PC-9 (cell line): ENCODE results near the gene GALNT7. TPM values are rescaled to one million over a fixed set of nuclear protein-coding genes. Genes with fewer than 3 reads are reported as not detected.

Source experiments
- BruUV-seq: library from RNA; stranded (reverse); fragments of 400-500 nt; replicated peaks from 2 replicates; lab custom pipeline; 2021; lab: Mats Ljungman, UMichigan
- CTCF ChIA-PET: fragments of 300-600 bp; sonication (Branson Sonifier 250); formaldehyde crosslinking; loops from one replicate; lab custom pipeline; 2022; ENCODE audit warnings: antibody characterized with exemption; lab: Charles Lee
- POLR2A ChIA-PET: fragments of 300-600 bp; sonication (Branson Sonifier 250); formaldehyde crosslinking; loops from one replicate; lab custom pipeline; 2022; ENCODE audit warnings: antibody characterized with exemption; ENCODE audit not compliant: unreplicated experiment; lab: Charles Lee
- DNase-seq, 2 experiments: peaks; one replicate each; pipeline versions ENCODE4 v3.0.0 to v3.0.0-alpha.2; 2015 to 2022; ENCODE audit warnings: mixed read lengths in 1 of 2
- H2AFZ ChIP-seq: fragments of 200-600 bp; sonication (generic); 2 replicates; pipeline ENCODE4 v1.8.1; 2017; ENCODE audit warnings: antibody characterized with exemption
- H3F3A ChIP-seq: fragments of 200-600 bp; sonication (generic); 2 replicates; pipeline ENCODE4 v1.8.1; 2017; ENCODE audit warnings: antibody characterized with exemption, mild to moderate bottlenecking, low read depth; ENCODE audit not compliant: insufficient read depth
- H3K27ac ChIP-seq: fragments of 200-600 bp; sonication (generic); 2 replicates; pipeline ENCODE4 v1.6.1; 2016; ENCODE audit warnings: mixed run types
- H3K27me3 ChIP-seq: fragments of 200-600 bp; sonication (generic); 2 replicates; pipeline ENCODE4 v1.6.1; 2016; ENCODE audit warnings: low read depth, mixed run types; ENCODE audit not compliant: insufficient read depth
- H3K36me3 ChIP-seq: fragments of 200-600 bp; sonication (generic); 2 replicates; pipeline ENCODE4 v1.6.1; 2016; ENCODE audit warnings: low read depth, mixed run types
- H3K4me1 ChIP-seq: fragments of 200-600 bp; sonication (generic); replicated peaks from 2 replicates; pipeline ENCODE4 v1.6.1; 2016; ENCODE audit warnings: mixed run types; ENCODE audit not compliant: insufficient read depth
- H3K4me2 ChIP-seq: fragments of 200-600 bp; sonication (generic); 2 replicates; pipeline ENCODE4 v1.6.1; 2017; ENCODE audit warnings: mixed run types
- H3K4me3 ChIP-seq: fragments of 200-600 bp; sonication (generic); 2 replicates; pipeline ENCODE4 v1.6.1; 2016; ENCODE audit warnings: mixed run types
- H3K79me2 ChIP-seq: fragments of 200-600 bp; sonication (generic); 2 replicates; pipeline ENCODE4 v1.6.1; 2017; ENCODE audit warnings: low read depth, mixed run types
- H3K9me2 ChIP-seq: fragments of 200-600 bp; sonication (generic); 2 replicates; pipeline ENCODE4 v1.8.1; 2017; ENCODE audit warnings: mild to moderate bottlenecking; ENCODE audit not compliant: insufficient read depth
- H3K9me3 ChIP-seq: fragments of 200-600 bp; sonication (generic); 2 replicates; pipeline ENCODE4 v1.8.1; 2016; ENCODE audit warnings: low read depth; ENCODE audit not compliant: insufficient read depth
- H4K20me1 ChIP-seq: fragments of 200-600 bp; sonication (generic); 2 replicates; pipeline ENCODE4 v1.8.1; 2017; ENCODE audit not compliant: insufficient read depth
- CTCF ChIP-seq: fragments of 200-600 bp; sonication (generic); conservative IDR thresholded peaks from 2 replicates; pipeline ENCODE4 v1.6.1; 2017; ENCODE audit warnings: mixed run types, antibody characterized with exemption, mild to moderate bottlenecking, moderate library complexity
- EZH2 ChIP-seq: fragments of 200-600 bp; sonication (generic); IDR thresholded peaks from 2 replicates; pipeline ENCODE4 v1.8.0; 2017; ENCODE audit warnings: antibody characterized with exemption, low read depth
- intact Hi-C: fragments of 100-400 bp; cut with micrococcal nuclease; formaldehyde crosslinking; loops from one replicate; pipeline ENCODE4 v1.10.0; 2022; ENCODE audit not compliant: unreplicated experiment
- total RNA-seq: library from RNA; stranded (reverse); gene quantifications from 2 replicates; pipeline ENCODE4 v1.2.3, GENCODE V29; 2021

The GALNT7 gene
- total RNA-seq, 1 experiment from 2014 or later, result 57.2 TPM

DNA sequence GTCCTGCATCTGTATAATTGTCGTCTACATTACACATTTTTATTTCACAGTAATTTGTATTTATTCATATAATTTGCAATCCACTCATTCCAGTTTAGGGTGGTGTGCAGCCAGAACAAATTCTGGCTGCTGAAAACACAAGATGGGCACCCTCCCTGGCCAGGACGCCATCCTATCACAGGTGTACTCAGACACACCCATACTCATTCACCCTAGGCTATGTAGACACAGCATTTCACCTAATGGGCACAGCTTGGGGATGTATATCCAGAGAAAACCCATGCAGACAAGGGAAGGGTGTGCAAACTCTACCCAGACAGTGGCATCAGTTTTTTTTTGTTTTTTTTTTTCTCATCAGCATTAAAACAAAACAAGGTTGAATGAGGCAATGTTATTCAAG lies 92.4 kb downstream of the GALNT7 start:
- Histone ChIP-seq H3K4me2 (no peak overlapping the region), H3K9me3 (no peaks in the 10 kb centered on the region), H3K36me3 (no peaks in the 10 kb centered on the region), H3K4me1 (no peaks in the 10 kb centered on the region), H3K27ac (no peak overlapping the region), H3F3A (no peaks in the 10 kb centered on the region), H3K9me2 (no peaks in the 10 kb centered on the region), H3K4me3 (no peak overlapping the region), H2AFZ (no peak overlapping the region), H4K20me1 (no peaks in the 10 kb centered on the region), H3K79me2 (0 out of 2 replicates have a peak, but pooled peaks cover 3% of the 10 kb centered on the region), H3K27me3 (no peaks in the 10 kb centered on the region)
- no peak for DNase-seq
- ChIA-PET POLR2A (no interaction called here), CTCF (interaction anchor here (1.0 kb wide), 1 partner anchor 41 kb away, joined by 3 read pairs; no protein-coding TSS in a partner anchor)
- TF ChIP-seq EZH2 (no peak), CTCF (no peak)
- no TSS peak for BruUV-seq
- intact Hi-C loops, result no loop called here

- Histone ChIP-seq H3K4me2 (no peak overlapping the region), H3K9me2 (no peaks in the 10 kb centered on the region), H4K20me1 (no peaks in the 10 kb centered on the region), H3K79me2 (0 out of 2 replicates have a peak, but pooled peaks cover 3% of the 10 kb centered on the region), H2AFZ (no peak overlapping the region), H3K36me3 (no peaks in the 10 kb centered on the region), H3F3A (no peaks in the 10 kb centered on the region), H3K9me3 (no peaks in the 10 kb centered on the region), H3K4me3 (no peak overlapping the region), H3K4me1 (no peaks in the 10 kb centered on the region), H3K27ac (no peak overlapping the region), H3K27me3 (no peaks in the 10 kb centered on the region)
- no TSS peak for BruUV-seq
- no peak for DNase-seq
- intact Hi-C loops, result no loop called here
- ChIA-PET POLR2A (no interaction called here), CTCF (no interaction called here)
- TF ChIP-seq EZH2 (no peak), CTCF (no peak)
Measured at GRCh38 chr4:173262375-173262774, 93.8 kb downstream of the GALNT7 start.

DNA sequence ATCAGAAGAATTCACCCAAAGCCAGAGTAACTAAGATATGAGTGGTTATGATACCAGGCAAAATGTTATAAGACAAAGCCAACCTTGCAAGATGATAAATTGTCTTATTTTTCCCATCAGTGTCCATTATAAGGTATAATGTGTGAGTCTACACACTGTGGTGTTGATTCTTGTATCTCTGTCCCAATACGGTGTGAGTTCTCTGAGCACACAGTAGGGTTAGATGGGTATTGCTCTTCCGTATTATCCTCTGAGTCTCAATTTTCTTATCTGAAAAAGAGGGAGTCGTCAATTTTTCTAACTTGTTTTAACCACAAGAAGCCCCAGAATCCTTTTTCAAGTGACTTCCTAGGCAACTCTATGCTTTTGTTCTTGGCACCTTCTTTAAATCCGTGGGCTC lies 95.6 kb downstream of the GALNT7 start:
- no peak overlapping the region for H3K27ac ChIP-seq

More for the DNA sequence above, 95.6 kb downstream of the GALNT7 start:
- Histone ChIP-seq H3F3A (no peaks in the 10 kb centered on the region), H3K4me2 (no peak overlapping the region), H3K27me3 (no peaks in the 10 kb centered on the region), H2AFZ (no peak overlapping the region), H3K9me2 (no peaks in the 10 kb centered on the region), H3K36me3 (no peaks in the 10 kb centered on the region), H3K4me1 (no peaks in the 10 kb centered on the region), H3K9me3 (no peaks in the 10 kb centered on the region), H3K79me2 (no peaks in the 10 kb centered on the region), H4K20me1 (no peaks in the 10 kb centered on the region), H3K4me3 (no peak overlapping the region)
- CTCF ChIA-PET, result interaction anchor here (1.4 kb wide), 1 partner anchor 37 kb away, joined by 4 read pairs; no protein-coding TSS in a partner anchor
- DNase-seq, result no peak
- TF ChIP-seq CTCF, result no peak
- intact Hi-C loops, result no loop called here
- BruUV-seq, result no TSS peak
- POLR2A ChIA-PET, result no interaction called here
